ENCODE data around the gene TEX2. TPM values are rescaled to one million over a fixed set of nuclear protein-coding genes. Genes with fewer than 3 reads are reported as not detected.

Gene TEX2
- total and polyA plus RNA-seq, 9 of the 15 experiments (the other 6 are each of a cell fraction or from before 2014, with no cell fraction given): 4.1 to 27.6 (median 19.3) TPM

- TF ChIP-seq POLR2A (conservative IDR thresholded peaks at IDR 0.05) (no peak), TSC22D4 (tag; IDR thresholded peaks at IDR 0.05) (no peak), ZNF174 (CRISPR knock-in tag; IDR thresholded peaks at IDR 0.05) (no peak), NONO (IDR thresholded peaks at IDR 0.05; ENCODE audit: low read depth in 2 of 2, low read length in 1 of 2) (no peak), ZNF449 (CRISPR knock-in tag; IDR thresholded peaks at IDR 0.05) (no peak), SNIP1 (IDR thresholded peaks at IDR 0.05; ENCODE audit: low read depth) (no peak), MLLT1 (IDR thresholded peaks at IDR 0.05) (no peak), HMGN3 (IDR thresholded peaks at IDR 0.05; ENCODE audit: borderline replicate concordance, extremely low read depth, insufficient read length, low read depth, low read length) (no peak), UBTF (IDR thresholded peaks at IDR 0.05; ENCODE audit: borderline replicate concordance in 1 of 2, low read depth in 2 of 2, low read length in 2 of 2) (no peak), MBD2 (IDR thresholded peaks at IDR 0.05; ENCODE audit: borderline replicate concordance, low read depth) (no peak), ZFP36 (IDR thresholded peaks at IDR 0.05; ENCODE audit: low read depth, low read length, partially characterized antibody) (no peak), ETV1 (tag; conservative IDR thresholded peaks at IDR 0.05; ENCODE audit: low read depth) (no peak), CBX2 (IDR thresholded peaks at IDR 0.05; ENCODE audit: insufficient read depth, low read length, poor library complexity, severe bottlenecking) (no peak), SETDB1 (IDR thresholded peaks at IDR 0.05; ENCODE audit: low read length) (no peak), TBL1XR1 (IDR thresholded peaks at IDR 0.05; ENCODE audit: low read length in 2 of 2) (no peak)
- H3K4me2 ChIP-seq (ENCODE audit: insufficient read depth, low read length): no peak overlapping the region
- intact Hi-C loops (cut with micrococcal nuclease) (no loop called here), in situ Hi-C loops (cut with MboI) (no loop called here)
- CTCF ChIA-PET (ENCODE audit: low intra/inter-chr PET ratio): no interaction called here
- H3K79me2 ChIP-seq (ENCODE audit: control insufficient read depth, insufficient read depth, low read length): peaks cover 85% of the 10 kb centered on the region
- H3K4me1 ChIP-seq (replicated peaks in 1 of 2; ENCODE audit: control insufficient read depth in 2 of 2, insufficient read depth in 2 of 2, low read length in 2 of 2): peaks cover 16 to 31% of the 10 kb centered on the region in 2 experiments
- no peak overlapping the region for H2AFZ ChIP-seq (ENCODE audit: low read depth, low read length)
- no peak overlapping the region for H3K27ac ChIP-seq (ENCODE audit: extremely low read depth, low read depth, low read length)
- ATAC-seq: peak; percentile 36; the same call in 1 of the 3 replicates
- no peak overlapping the region for H3K4me3 ChIP-seq
- no peak for FAIRE-seq
- H4K20me1 ChIP-seq (replicated peaks; ENCODE audit: control insufficient read depth, insufficient read depth, low read length): peaks cover 19% of the 10 kb centered on the region
- H3K9me1 ChIP-seq (ENCODE audit: control insufficient read depth, insufficient read depth, low read length): peaks cover 3% of the 10 kb centered on the region
- no TSS peak for BruUV-seq (replicated peaks)
- POLR2A ChIA-PET: interaction anchor here (0.7 to 2.8 kb wide), 3 partner anchors 13 to 82 kb away, joined by 3 to 11 read pairs (median 3); no protein-coding TSS in a partner anchor
- no peak overlapping the region for H3K9ac ChIP-seq (ENCODE audit: insufficient read depth in 1 of 2, low read depth in 2 of 2, low read length in 2 of 2)
- H3K27me3 ChIP-seq (ENCODE audit: control insufficient read depth in 2 of 2, insufficient read depth in 2 of 2, low read length in 2 of 2): no peaks in the 10 kb centered on the region
- no peaks in the 10 kb centered on the region for H3K9me3 ChIP-seq (replicated peaks; ENCODE audit: control insufficient read depth, insufficient read depth, low read depth, low read length)
- H3K36me3 ChIP-seq (ENCODE audit: control insufficient read depth, insufficient read depth, low read length): peaks cover 7% of the 10 kb centered on the region; the same call in 2 of the 3 replicates
- 72% methylated on average over 9 of the region's 9 CpGs for WGBS (ENCODE audit: insufficient coverage, low coverage, missing lambda C conversion rate)
- DNase-seq (ENCODE audit: extremely low read depth in 1 of 4, low spot score in 3 of 4): peak in 2 of 4 experiments; percentile 45 to 49
Observed at GRCh38 chr17:64236827-64237403, 26.1 kb downstream of the TEX2 start.
